ENCODE data around the gene NDEL1.

The NDEL1 gene

GRCh38 chr17:8470447-8471047 is 34.9 kb downstream of the NDEL1 start:
- Histone ChIP-seq H3K9me3 (ENCODE audit: control insufficient read depth, low read length) (no peaks in the 10 kb centered on the region), H3K4me1 (ENCODE audit: control insufficient read depth, insufficient read depth, low read length) (peaks cover 31% of the 10 kb centered on the region), H3K9ac (ENCODE audit: low read length) (no peak overlapping the region), H3K4me3 (ENCODE audit: low read length) (no peak overlapping the region), H3K36me3 (ENCODE audit: control insufficient read depth, insufficient read depth, low read length, severe bottlenecking) (peaks cover 58% of the 10 kb centered on the region), H3K27me3 (replicated peaks; ENCODE audit: control insufficient read depth, insufficient read depth, low read length) (no peaks in the 10 kb centered on the region)
- DNase-seq (ENCODE audit: low read depth) = no peak

GRCh38 chr17:8472663-8473062 is 37.0 kb downstream of the NDEL1 start:
- no peak for DNase-seq (ENCODE audit: low read depth)
- Histone ChIP-seq H3K4me1 (ENCODE audit: control insufficient read depth, insufficient read depth, low read length) (peaks cover 18% of the 10 kb centered on the region), H3K36me3 (ENCODE audit: control insufficient read depth, insufficient read depth, low read length, severe bottlenecking) (peaks cover 70% of the 10 kb centered on the region), H3K9ac (ENCODE audit: low read length) (no peak overlapping the region), H3K9me3 (ENCODE audit: control insufficient read depth, low read length) (no peaks in the 10 kb centered on the region), H3K4me3 (ENCODE audit: low read length) (no peak overlapping the region), H3K27me3 (replicated peaks; ENCODE audit: control insufficient read depth, insufficient read depth, low read length) (no peaks in the 10 kb centered on the region)

- Histone ChIP-seq H3K9me3 (ENCODE audit: control insufficient read depth, low read length) (no peaks in the 10 kb centered on the region), H3K27me3 (replicated peaks; ENCODE audit: control insufficient read depth, insufficient read depth, low read length) (no peaks in the 10 kb centered on the region), H3K4me1 (ENCODE audit: control insufficient read depth, insufficient read depth, low read length) (peaks cover 18% of the 10 kb centered on the region), H3K9ac (ENCODE audit: low read length) (no peak overlapping the region), H3K36me3 (ENCODE audit: control insufficient read depth, insufficient read depth, low read length, severe bottlenecking) (peaks cover 67% of the 10 kb centered on the region), H3K4me3 (ENCODE audit: low read length) (no peak overlapping the region)
- no peak for DNase-seq (ENCODE audit: low read depth)
These were observed 37.9 kb downstream of the NDEL1 start for GRCh38 chr17:8473451-8474192.

GRCh38 chr17:8474826-8475225 is 39.1 kb downstream of the NDEL1 start:
- Histone ChIP-seq H3K9me3 (ENCODE audit: control insufficient read depth, low read length) (no peaks in the 10 kb centered on the region), H3K4me3 (ENCODE audit: low read length) (no peak overlapping the region), H3K4me1 (ENCODE audit: control insufficient read depth, insufficient read depth, low read length) (peaks cover 21% of the 10 kb centered on the region), H3K27me3 (replicated peaks; ENCODE audit: control insufficient read depth, insufficient read depth, low read length) (no peaks in the 10 kb centered on the region), H3K9ac (ENCODE audit: low read length) (no peak overlapping the region), H3K36me3 (ENCODE audit: control insufficient read depth, insufficient read depth, low read length, severe bottlenecking) (peaks cover 67% of the 10 kb centered on the region)
- DNase-seq (ENCODE audit: low read depth) = no peak

GRCh38 chr17:8475227-8475626 is 39.5 kb downstream of the NDEL1 start:
- H3K4me3 ChIP-seq (ENCODE audit: low read length) = no peak overlapping the region
- H3K9ac ChIP-seq (ENCODE audit: low read length) = no peak overlapping the region
- H3K27me3 ChIP-seq (replicated peaks; ENCODE audit: control insufficient read depth, insufficient read depth, low read length) = no peaks in the 10 kb centered on the region
- peaks cover 67% of the 10 kb centered on the region for H3K36me3 ChIP-seq (ENCODE audit: control insufficient read depth, insufficient read depth, low read length, severe bottlenecking)
- no peak for DNase-seq (ENCODE audit: low read depth)
- peaks cover 21% of the 10 kb centered on the region for H3K4me1 ChIP-seq (ENCODE audit: control insufficient read depth, insufficient read depth, low read length)
- no peaks in the 10 kb centered on the region for H3K9me3 ChIP-seq (ENCODE audit: control insufficient read depth, low read length)

GRCh38 chr17:8475781-8476180 is 40.1 kb downstream of the NDEL1 start:
- H3K36me3 ChIP-seq (ENCODE audit: control insufficient read depth, insufficient read depth, low read length, severe bottlenecking) = peaks cover 67% of the 10 kb centered on the region
- H3K4me3 ChIP-seq (ENCODE audit: low read length) = no peak overlapping the region
- no peak overlapping the region for H3K9ac ChIP-seq (ENCODE audit: low read length)
- H3K4me1 ChIP-seq (ENCODE audit: control insufficient read depth, insufficient read depth, low read length) = peaks cover 19% of the 10 kb centered on the region
- no peaks in the 10 kb centered on the region for H3K27me3 ChIP-seq (replicated peaks; ENCODE audit: control insufficient read depth, insufficient read depth, low read length)
- no peaks in the 10 kb centered on the region for H3K9me3 ChIP-seq (ENCODE audit: control insufficient read depth, low read length)
- no peak for DNase-seq (ENCODE audit: low read depth)

GRCh38 chr17:8476741-8477140 is 41.1 kb downstream of the NDEL1 start:
- H3K4me3 ChIP-seq (ENCODE audit: low read length) = no peak overlapping the region
- no peaks in the 10 kb centered on the region for H3K9me3 ChIP-seq (ENCODE audit: control insufficient read depth, low read length)
- H3K9ac ChIP-seq (ENCODE audit: low read length) = no peak overlapping the region
- peaks cover 67% of the 10 kb centered on the region for H3K36me3 ChIP-seq (ENCODE audit: control insufficient read depth, insufficient read depth, low read length, severe bottlenecking)
- no peaks in the 10 kb centered on the region for H3K27me3 ChIP-seq (replicated peaks; ENCODE audit: control insufficient read depth, insufficient read depth, low read length)
- H3K4me1 ChIP-seq (ENCODE audit: control insufficient read depth, insufficient read depth, low read length) = peaks cover 17% of the 10 kb centered on the region
- no peak for DNase-seq (ENCODE audit: low read depth)

GRCh38 chr17:8477171-8477570 is 41.5 kb downstream of the NDEL1 start:
- Histone ChIP-seq H3K9ac (ENCODE audit: low read length) (no peak overlapping the region), H3K9me3 (ENCODE audit: control insufficient read depth, low read length) (no peaks in the 10 kb centered on the region), H3K4me1 (ENCODE audit: control insufficient read depth, insufficient read depth, low read length) (peaks cover 17% of the 10 kb centered on the region), H3K27me3 (replicated peaks; ENCODE audit: control insufficient read depth, insufficient read depth, low read length) (no peaks in the 10 kb centered on the region), H3K4me3 (ENCODE audit: low read length) (no peak overlapping the region), H3K36me3 (ENCODE audit: control insufficient read depth, insufficient read depth, low read length, severe bottlenecking) (peaks cover 62% of the 10 kb centered on the region)
- DNase-seq (ENCODE audit: low read depth) = no peak

- DNase-seq (ENCODE audit: low read depth) = no peak
- no peaks in the 10 kb centered on the region for H3K9me3 ChIP-seq (ENCODE audit: control insufficient read depth, low read length)
- no peak overlapping the region for H3K4me3 ChIP-seq (ENCODE audit: low read length)
- H3K27me3 ChIP-seq (replicated peaks; ENCODE audit: control insufficient read depth, insufficient read depth, low read length) = no peaks in the 10 kb centered on the region
- H3K36me3 ChIP-seq (ENCODE audit: control insufficient read depth, insufficient read depth, low read length, severe bottlenecking) = peaks cover 59% of the 10 kb centered on the region
- H3K4me1 ChIP-seq (ENCODE audit: control insufficient read depth, insufficient read depth, low read length) = peaks cover 17% of the 10 kb centered on the region
- H3K9ac ChIP-seq (ENCODE audit: low read length) = no peak overlapping the region
These were observed 42.2 kb downstream of the NDEL1 start for GRCh38 chr17:8477715-8478441.

GRCh38 chr17:8479431-8479947 is 43.8 kb downstream of the NDEL1 start:
- Histone ChIP-seq H3K36me3 (ENCODE audit: control insufficient read depth, insufficient read depth, low read length, severe bottlenecking) (peaks cover 60% of the 10 kb centered on the region), H3K27me3 (replicated peaks; ENCODE audit: control insufficient read depth, insufficient read depth, low read length) (no peaks in the 10 kb centered on the region), H3K9ac (ENCODE audit: low read length) (peak overlapping the region; percentile 25), H3K4me3 (ENCODE audit: low read length) (peak overlapping the region; percentile 37), H3K4me1 (ENCODE audit: control insufficient read depth, insufficient read depth, low read length) (peaks cover 17% of the 10 kb centered on the region), H3K9me3 (ENCODE audit: control insufficient read depth, low read length) (peaks cover 6% of the 10 kb centered on the region)
- DNase-seq (ENCODE audit: low read depth) = peak; percentile 56

Data from adipocyte (in vitro differentiated cells).